ENCODE data around the gene ACP1.
A peak's percentile ranks its signal among the peaks of the same experiment; 100 is the strongest.

ACP1 gene

DNA sequence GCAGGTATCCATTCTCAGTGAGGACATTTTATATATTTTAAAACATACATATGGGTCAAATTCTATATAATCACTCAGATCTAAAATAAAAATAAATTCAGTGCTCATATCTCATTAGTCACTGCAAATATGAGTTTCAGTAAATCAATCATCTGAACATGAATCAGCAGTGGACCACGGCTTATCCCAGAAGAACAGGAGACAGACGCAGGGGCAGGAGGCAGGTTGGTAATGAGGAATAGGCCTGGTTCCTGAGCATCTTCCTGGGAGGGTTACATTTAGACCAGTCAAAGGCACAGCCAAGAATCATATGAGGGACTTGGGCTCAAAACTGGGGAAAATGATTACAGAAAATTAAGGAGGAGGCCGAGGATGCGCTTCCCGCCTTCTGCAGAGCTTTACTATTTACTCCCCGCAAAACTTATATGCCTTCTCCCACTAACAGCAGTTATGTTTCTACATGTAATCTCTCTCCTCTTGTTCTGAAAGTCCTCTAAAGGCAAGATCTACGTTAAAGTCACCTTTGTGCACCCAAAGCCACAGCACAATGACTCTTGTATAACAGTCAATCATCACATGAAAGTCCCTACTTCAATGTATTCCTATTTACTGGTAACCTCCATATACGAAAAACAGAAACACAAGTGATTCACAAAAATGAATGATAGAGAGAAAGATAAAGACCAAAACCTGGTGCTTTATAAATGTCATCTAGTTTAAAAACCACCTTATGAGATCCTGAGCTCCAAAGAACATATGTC, 36.0 kb upstream of the ACP1 start:
- intact Hi-C loops (cut with DNase I; ENCODE audit: low total_unique reads), result no loop called here
- Histone ChIP-seq H3K4me1 (peaks cover 0 to 4% (median 0%) of the 10 kb centered on the region in 4 donors), H3K9me3 (no peaks in the 10 kb centered on the region), H3K36me3 (peaks cover 26 to 59% (median 52%) of the 10 kb centered on the region in 3 donors), H3K4me3 (no peak overlapping the region), H3K27me3 (no peaks in the 10 kb centered on the region), H3K27ac (no peak overlapping the region)
- DNase-seq, result no peak
- TF ChIP-seq, protein P1, sequence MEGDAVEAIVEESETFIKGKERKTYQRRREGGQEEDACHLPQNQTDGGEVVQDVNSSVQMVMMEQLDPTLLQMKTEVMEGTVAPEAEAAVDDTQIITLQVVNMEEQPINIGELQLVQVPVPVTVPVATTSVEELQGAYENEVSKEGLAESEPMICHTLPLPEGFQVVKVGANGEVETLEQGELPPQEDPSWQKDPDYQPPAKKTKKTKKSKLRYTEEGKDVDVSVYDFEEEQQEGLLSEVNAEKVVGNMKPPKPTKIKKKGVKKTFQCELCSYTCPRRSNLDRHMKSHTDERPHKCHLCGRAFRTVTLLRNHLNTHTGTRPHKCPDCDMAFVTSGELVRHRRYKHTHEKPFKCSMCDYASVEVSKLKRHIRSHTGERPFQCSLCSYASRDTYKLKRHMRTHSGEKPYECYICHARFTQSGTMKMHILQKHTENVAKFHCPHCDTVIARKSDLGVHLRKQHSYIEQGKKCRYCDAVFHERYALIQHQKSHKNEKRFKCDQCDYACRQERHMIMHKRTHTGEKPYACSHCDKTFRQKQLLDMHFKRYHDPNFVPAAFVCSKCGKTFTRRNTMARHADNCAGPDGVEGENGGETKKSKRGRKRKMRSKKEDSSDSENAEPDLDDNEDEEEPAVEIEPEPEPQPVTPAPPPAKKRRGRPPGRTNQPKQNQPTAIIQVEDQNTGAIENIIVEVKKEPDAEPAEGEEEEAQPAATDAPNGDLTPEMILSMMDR (IDR thresholded peaks at IDR 0.05), result no peak

DNA sequence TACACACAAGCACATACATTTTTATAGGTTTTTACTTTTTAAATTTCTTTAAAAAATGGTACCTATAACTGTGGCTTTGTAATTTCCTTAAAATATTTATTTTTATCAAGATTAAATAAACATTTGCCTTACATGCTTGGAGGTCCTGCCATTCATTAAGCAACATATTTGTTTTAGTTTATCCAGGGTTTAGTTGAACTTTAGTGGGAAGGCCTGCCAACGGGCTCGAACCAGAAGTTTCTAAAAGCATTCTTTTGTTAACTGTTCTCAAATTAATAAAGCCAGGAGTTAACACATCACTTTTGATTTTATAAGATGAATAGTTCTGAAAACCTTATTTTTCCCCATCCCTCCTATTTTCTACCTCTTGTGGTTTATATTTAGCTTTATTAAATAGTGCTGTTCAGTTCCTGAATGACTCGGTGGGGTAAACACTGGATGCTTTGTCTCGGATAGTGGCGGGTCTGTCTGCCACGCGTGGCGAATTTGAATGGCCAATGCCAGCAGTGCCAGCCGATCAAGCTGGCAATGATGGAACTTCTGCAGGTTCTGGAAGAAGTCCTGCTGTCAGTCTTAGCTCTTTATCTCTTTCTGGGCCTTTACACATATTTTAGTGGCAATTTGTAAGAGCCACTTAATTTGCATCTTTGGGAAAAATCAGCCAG, 33.1 kb upstream of the ACP1 start:
- no peak for DNase-seq
- Histone ChIP-seq H3K36me3 (peaks cover 12 to 32% (median 28%) of the 10 kb centered on the region in 3 donors), H3K27me3 (no peaks in the 10 kb centered on the region), H3K27ac (no peak overlapping the region), H3K4me1 (peaks cover 0 to 5% (median 0%) of the 10 kb centered on the region in 4 donors), H3K9me3 (no peaks in the 10 kb centered on the region), H3K4me3 (no peak overlapping the region)
- intact Hi-C loops (cut with DNase I; ENCODE audit: low total_unique reads), result no loop called here
- TF ChIP-seq, protein P1 (IDR thresholded peaks at IDR 0.05), result no peak

DNA sequence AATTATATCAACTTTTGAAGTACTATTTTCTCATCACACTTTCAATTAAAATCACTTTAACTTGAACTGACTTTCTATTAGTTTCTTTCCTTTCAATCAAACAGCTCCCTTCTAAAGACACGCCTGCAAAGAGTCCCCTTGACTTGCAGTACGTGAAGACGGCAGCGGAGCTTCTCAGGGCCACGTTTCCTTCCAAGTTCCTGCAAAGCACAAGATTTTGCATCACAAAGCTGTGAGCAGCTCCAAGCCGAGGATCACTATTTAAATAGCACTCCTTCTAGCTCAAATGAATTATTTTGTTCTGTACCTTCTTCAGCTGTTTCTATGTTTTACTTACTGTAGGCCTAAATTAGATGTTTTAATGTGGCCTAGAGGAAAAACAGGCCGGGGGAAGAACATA, 31.7 kb upstream of the ACP1 start:
- H3K9me3 ChIP-seq, result no peaks in the 10 kb centered on the region
- no peaks in the 10 kb centered on the region for H3K27me3 ChIP-seq
- H3K36me3 ChIP-seq, result peaks cover 12 to 23% (median 22%) of the 10 kb centered on the region in 3 donors
- no peak for DNase-seq
- H3K27ac ChIP-seq, result no peak overlapping the region
- H3K4me3 ChIP-seq, result no peak overlapping the region
- intact Hi-C loops (cut with DNase I; ENCODE audit: low total_unique reads), result no loop called here
- peaks cover 0 to 14% (median 0%) of the 10 kb centered on the region in 4 donors for H3K4me1 ChIP-seq
- TF ChIP-seq, protein P1 (IDR thresholded peaks at IDR 0.05), result no peak

DNA sequence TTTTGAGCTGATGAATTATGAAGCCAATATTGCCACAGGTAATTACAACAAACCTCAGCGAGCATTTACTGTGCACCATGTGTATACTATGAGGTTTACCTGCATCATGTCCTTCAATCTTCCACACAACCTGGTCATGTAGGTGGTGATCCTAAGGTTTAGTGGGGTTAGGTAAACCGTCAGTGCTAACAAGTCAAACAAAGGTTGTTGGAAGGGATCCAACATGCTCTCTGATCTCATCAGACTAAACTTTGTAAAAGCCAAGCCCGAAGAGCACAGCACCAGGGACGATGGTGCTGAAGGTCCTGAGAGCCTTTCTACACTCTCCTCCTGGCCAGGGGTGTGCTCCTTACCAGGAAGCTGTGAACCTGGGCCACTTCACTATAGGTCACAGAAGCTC, 30.3 kb upstream of the ACP1 start:
- H3K9me3 ChIP-seq, result no peaks in the 10 kb centered on the region
- no peak overlapping the region for H3K27ac ChIP-seq
- H3K27me3 ChIP-seq, result no peaks in the 10 kb centered on the region
- H3K36me3 ChIP-seq, result peaks cover 12 to 21% (median 12%) of the 10 kb centered on the region in 3 donors
- no peak overlapping the region for H3K4me3 ChIP-seq
- intact Hi-C loops (cut with DNase I; ENCODE audit: low total_unique reads), result no loop called here
- peaks cover 0 to 25% (median 0%) of the 10 kb centered on the region in 4 donors for H3K4me1 ChIP-seq
- DNase-seq, result no peak
- TF ChIP-seq, protein P1 (IDR thresholded peaks at IDR 0.05), result no peak

DNA sequence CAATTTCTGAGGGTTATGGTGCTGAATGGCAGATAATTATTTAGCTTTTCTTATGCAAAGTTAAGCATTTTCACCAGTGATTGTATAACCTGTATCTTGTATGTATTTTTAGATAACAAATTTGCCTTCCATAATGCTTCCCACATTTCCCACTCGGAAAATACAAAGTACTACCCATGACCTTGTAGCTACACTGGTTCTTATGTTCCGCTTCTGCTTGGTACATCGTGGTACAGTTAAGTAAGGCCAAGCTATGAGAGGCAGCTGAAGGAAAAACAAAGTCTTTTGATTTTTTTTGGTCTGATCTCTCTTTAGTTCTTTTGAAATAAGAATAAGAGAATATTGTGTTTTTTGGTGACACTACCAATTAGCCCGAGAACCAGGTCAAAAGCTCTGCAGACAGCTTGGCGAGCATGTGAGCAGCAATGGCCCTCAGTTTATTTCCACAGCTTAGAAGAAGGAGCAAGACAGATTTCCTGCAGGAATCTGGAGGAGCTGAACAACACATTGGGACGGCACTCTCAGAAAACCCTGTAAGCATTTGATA, 27.7 kb upstream of the ACP1 start:
- intact Hi-C loops (cut with DNase I; ENCODE audit: low total_unique reads), result no loop called here
- Histone ChIP-seq H3K36me3 (peaks cover 2 to 13% (median 7%) of the 10 kb centered on the region in 3 donors), H3K4me3 (no peak overlapping the region), H3K27me3 (no peaks in the 10 kb centered on the region), H3K9me3 (no peaks in the 10 kb centered on the region), H3K27ac (peak overlapping the region in 1 of 2 donors; percentile 45), H3K4me1 (peaks cover 0 to 25% (median 0%) of the 10 kb centered on the region in 4 donors)
- TF ChIP-seq, protein P1 (IDR thresholded peaks at IDR 0.05), result no peak
- DNase-seq, result no peak
